Omental fat pad (tissue), 4 donors: ENCODE measurements around the gene ST8SIA5. TPM values are rescaled to one million over a fixed set of nuclear protein-coding genes. Genes with fewer than 3 reads are reported as not detected.
A peak's percentile ranks its signal among the peaks of the same experiment; 100 is the strongest.

Experiments
- ATAC-seq: fragments of 150-250 bp; one replicate; pipeline ENCODE4 v1.9.1; 2016; ENCODE audit warnings: mild to moderate bottlenecking, moderate library complexity; ENCODE audit not compliant: low FRiP score
- DNase-seq: peaks from one replicate; pipeline ENCODE4 v3.0.0-alpha.2; 2019; ENCODE audit warnings: low spot score
- CTCF ChIP-seq, 3 donors: fragments of 450-650 bp; IDR thresholded peaks; one replicate each; pipeline ENCODE4 v1.5.1; 2016 to 2017; ENCODE audit warnings: antibody characterized with exemption in 3 of 3, mild to moderate bottlenecking in 3 of 3, moderate library complexity in 2 of 3
- total RNA-seq, 4 donors: library from RNA; depleted of rRNA; stranded (reverse); fragments of >200 nt; gene quantifications; one replicate each; pipeline ENCODE4 v1.1.0, GENCODE V29; 2016

Gene ST8SIA5
- total RNA-seq, 4 donors from 2014 or later = 0.50 TPM; not detected in 3

GRCh38 chr18:46624127-46624526 is 132.7 kb downstream of the ST8SIA5 start:
- peak; percentile 58 for ATAC-seq
- no peak for TF ChIP-seq CTCF (IDR thresholded peaks at IDR 0.05)
- DNase-seq = no peak

DNA sequence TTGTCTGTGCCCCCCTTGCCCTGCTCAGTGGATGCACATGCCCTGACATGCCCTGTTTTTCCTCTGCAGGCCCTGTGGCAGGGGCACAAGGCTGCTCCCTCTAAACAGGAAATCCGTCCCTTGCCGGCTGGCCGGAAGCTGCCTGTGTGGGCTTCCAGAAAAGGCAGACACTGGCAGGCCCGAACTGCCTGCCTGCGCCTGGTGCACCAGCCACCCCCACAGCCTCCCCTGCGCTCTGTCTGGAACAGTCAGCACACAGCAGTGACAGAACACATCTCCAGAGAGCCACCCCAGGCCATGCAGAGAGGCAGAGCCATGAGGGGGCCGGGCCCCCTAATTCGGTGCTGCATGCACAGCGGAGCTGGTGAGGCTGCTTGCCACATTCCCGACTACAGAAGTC is 133.3 kb downstream of the ST8SIA5 start:
- peak; percentile 22 for ATAC-seq
- no peak for TF ChIP-seq CTCF (IDR thresholded peaks at IDR 0.05)
- no peak for DNase-seq

- no peak for DNase-seq
- TF ChIP-seq CTCF (IDR thresholded peaks at IDR 0.05) = no peak
- ATAC-seq = no peak
These were observed 133.9 kb downstream of the ST8SIA5 start for GRCh38 chr18:46622999-46623398.

- TF ChIP-seq CTCF (IDR thresholded peaks at IDR 0.05) = no peak
- DNase-seq (no peak), ATAC-seq (no peak)
These were observed 134.4 kb downstream of the ST8SIA5 start for GRCh38 chr18:46622451-46622850.

- DNase-seq (no peak), ATAC-seq (no peak)
- no peak for TF ChIP-seq CTCF (IDR thresholded peaks at IDR 0.05)
These were observed 135.0 kb downstream of the ST8SIA5 start for GRCh38 chr18:46621871-46622270.

DNA sequence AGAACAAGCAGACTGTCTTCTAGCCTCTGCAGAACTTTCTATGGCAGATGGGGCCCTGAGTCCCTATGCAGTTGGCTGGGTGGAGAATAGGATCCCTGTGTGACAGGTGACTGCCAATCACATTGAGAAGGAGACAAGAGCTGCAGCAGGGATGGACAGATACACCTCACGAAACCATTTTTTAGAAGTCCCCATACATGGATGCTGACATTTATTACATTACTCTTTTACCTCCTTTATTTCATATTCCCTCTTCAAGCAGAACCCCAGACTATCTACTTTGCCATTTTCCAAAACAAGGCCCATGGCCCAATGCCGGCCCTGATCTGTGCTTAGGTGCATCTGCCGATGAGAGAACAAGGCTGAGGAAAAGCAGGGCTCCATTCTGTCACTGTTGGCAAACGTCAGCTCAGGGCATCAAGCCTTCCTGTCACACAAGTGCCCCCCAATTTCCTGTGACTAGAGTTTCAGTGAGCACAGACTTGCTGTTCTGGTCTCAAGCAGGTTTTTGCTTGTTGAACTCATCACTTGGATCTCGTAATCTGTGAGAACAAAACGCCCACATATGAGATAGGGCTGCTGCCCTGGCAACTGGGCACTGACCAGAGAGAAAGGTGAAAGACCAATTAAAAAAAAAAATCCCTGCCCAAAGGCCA is 135.6 kb downstream of the ST8SIA5 start:
- DNase-seq = no peak
- no peak for TF ChIP-seq CTCF (IDR thresholded peaks at IDR 0.05)
- no peak for ATAC-seq

DNA sequence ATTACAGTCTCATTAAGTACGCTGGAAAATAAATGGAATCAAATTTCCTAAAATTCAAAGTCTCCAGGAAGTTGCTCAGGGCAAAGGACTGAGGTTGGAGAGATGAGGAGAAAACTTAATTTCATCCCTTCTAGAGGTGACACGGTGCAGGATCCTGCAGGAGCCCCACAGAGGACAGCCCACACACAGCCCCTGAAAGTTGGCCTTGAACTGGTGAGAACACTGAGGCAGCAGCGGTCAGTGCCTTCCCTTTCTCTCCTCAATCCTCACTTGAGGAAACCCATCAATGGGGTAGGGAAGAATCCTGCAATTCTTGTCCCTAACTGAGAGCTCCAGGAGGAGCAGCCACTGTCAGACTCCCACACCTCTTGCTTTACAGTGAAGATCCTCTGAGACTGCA is 137.3 kb downstream of the ST8SIA5 start:
- TF ChIP-seq CTCF (IDR thresholded peaks at IDR 0.05) = no peak
- no peak for ATAC-seq
- no peak for DNase-seq
